B cell (primary cell): ENCODE results near the gene RAD51AP2. TPM values are rescaled to one million over a fixed set of nuclear protein-coding genes. Genes with fewer than 3 reads are reported as not detected.

ENCODE experiments used
- ATAC-seq: fragments of 200-7000 bp; cut with Tn5 transposase; one replicate; pipeline ENCODE4 v1.10.0; 2021; ENCODE audit warnings: low read depth, mild to moderate bottlenecking, moderate number of reproducible peaks, moderate library complexity
- CTCF ChIA-PET: fragments of 350-600 bp; sonication (Branson Sonifier 250); formaldehyde crosslinking; loops from one replicate; lab custom pipeline; 2021; ENCODE audit warnings: antibody characterized with exemption, inconsistent platforms; lab: Charles Lee
- POLR2A ChIA-PET: fragments of 350-600 bp; sonication (Branson Sonifier 250); formaldehyde crosslinking; loops from one replicate; lab custom pipeline; 2021; ENCODE audit warnings: antibody characterized with exemption; lab: Charles Lee
- DNase-seq: peaks from one replicate; pipeline ENCODE4 v3.0.0; 2013
- H2AFZ ChIP-seq: 2 replicates; pipeline ENCODE4 v1.6.1; 2012; ENCODE audit warnings: mild to moderate bottlenecking, low read depth, low read length; ENCODE audit not compliant: insufficient read depth, poor library complexity, severe bottlenecking
- H3K27ac ChIP-seq, 2 donors: 1 replicate in 1 of 2; 2 replicates in 1 of 2; pipeline ENCODE4 v1.5.1; 2012 to 2013; ENCODE audit warnings: low read length in 2 of 2, mild to moderate bottlenecking in 2 of 2, moderate library complexity in 1 of 2
- H3K27me3 ChIP-seq, 4 experiments: fragments of 200-600 bp in 1 of 4; sonication (generic) in 1 of 4; replicated peaks in 1 of 4; 1 replicate in 2 of 4; 2 replicates in 2 of 4; pipeline versions ENCODE4 v1.6.1 to v1.7.0; 2013 to 2016; ENCODE audit warnings: low read length in 3 of 4, mild to moderate bottlenecking in 2 of 4, mixed read lengths in 1 of 4, moderate library complexity in 1 of 4; ENCODE audit not compliant: insufficient read depth in 4 of 4, control insufficient read depth in 3 of 4; ENCODE audit errors: control extremely low read depth in 1 of 4
- H3K36me3 ChIP-seq, 2 experiments: replicated peaks in 1 of 2; 1 replicate in 1 of 2; 2 replicates in 1 of 2; pipeline versions ENCODE4 v1.6.1 to v1.7.1; 2013; ENCODE audit warnings: low read length in 1 of 2; ENCODE audit not compliant: insufficient read depth in 2 of 2, control insufficient read depth in 1 of 2; ENCODE audit errors: control extremely low read depth in 1 of 2, extremely low read depth in 1 of 2
- H3K4me1 ChIP-seq, 2 donors: fragments of 200-600 bp in 1 of 2; sonication (generic) in 1 of 2; 1 replicate in 1 of 2; 2 replicates in 1 of 2; pipeline versions ENCODE4 v1.5.1 to v1.6.1; 2013 to 2017; ENCODE audit warnings: low read length in 2 of 2; ENCODE audit not compliant: control insufficient read depth in 2 of 2, insufficient read depth in 2 of 2
- H3K4me2 ChIP-seq: replicated peaks from 2 replicates; pipeline ENCODE3; 2012; ENCODE audit warnings: mild to moderate bottlenecking, low read depth, low read length; ENCODE audit not compliant: poor library complexity, severe bottlenecking
- H3K4me3 ChIP-seq, 5 experiments: fragments of 200-600 bp in 1 of 5; sonication (generic) in 1 of 5; 1 replicate in 3 of 5; 2 replicates in 2 of 5; pipeline versions ENCODE4 v1.5.1 to v1.7.0; 2011 to 2016; ENCODE audit warnings: low read length in 4 of 5, mild to moderate bottlenecking in 4 of 5, low read depth in 2 of 5, control low read depth in 1 of 5, moderate library complexity in 1 of 5; ENCODE audit not compliant: insufficient read depth in 1 of 5; ENCODE audit errors: control extremely low read depth in 1 of 5, extremely low read depth in 1 of 5
- H3K79me2 ChIP-seq: fragments of 200-600 bp; sonication (generic); one replicate; pipeline ENCODE4 v1.6.0; 2016; ENCODE audit warnings: low read length; ENCODE audit not compliant: control insufficient read depth, insufficient read depth
- H3K9ac ChIP-seq: fragments of 200-600 bp; sonication (generic); 2 replicates; pipeline ENCODE4 v1.6.1; 2017; ENCODE audit warnings: mild to moderate bottlenecking, low read length, moderate library complexity
- H3K9me3 ChIP-seq, 3 donors: one replicate each; pipeline versions ENCODE4 v1.6.1 to v1.7.1; 2013; ENCODE audit warnings: low read length in 2 of 3; ENCODE audit not compliant: control insufficient read depth in 2 of 3, insufficient read depth in 1 of 3; ENCODE audit errors: control extremely low read depth in 1 of 3
- H4K20me1 ChIP-seq: 2 replicates; pipeline ENCODE4 v1.6.0; 2012; ENCODE audit warnings: mild to moderate bottlenecking, low read length; ENCODE audit not compliant: insufficient read depth, control insufficient read depth, poor library complexity, severe bottlenecking
- H3K27ac Mint-ChIP-seq: one replicate; pipeline ENCODE4 v1.8.0; 2021; ENCODE audit warnings: mixed read lengths
- H3K27me3 Mint-ChIP-seq: one replicate; pipeline ENCODE4 v1.8.0; 2021; ENCODE audit warnings: mixed read lengths
- H3K4me1 Mint-ChIP-seq: one replicate; pipeline ENCODE4 v1.8.0; 2021; ENCODE audit warnings: mixed read lengths
- H3K4me3 Mint-ChIP-seq: one replicate; pipeline ENCODE4 v1.8.0; 2021; ENCODE audit warnings: mixed read lengths
- H3K9me3 Mint-ChIP-seq: one replicate; pipeline ENCODE4 v1.8.0; 2022; ENCODE audit warnings: mixed read lengths; ENCODE audit not compliant: insufficient read depth
- EZH2 ChIP-seq: IDR thresholded peaks from 2 replicates; pipeline ENCODE4 v1.6.1; 2012; ENCODE audit warnings: borderline replicate concordance, low read depth, mild to moderate bottlenecking, moderate library complexity, low read length; ENCODE audit not compliant: insufficient read depth, poor library complexity, severe bottlenecking
- WGBS: methylation state at CpG from one replicate; pipeline ENCODE4 v1.1.5; 2013; ENCODE audit warnings: missing lambda C conversion rate; ENCODE audit not compliant: insufficient coverage; 5-methylcytosine and 5-hydroxymethylcytosine counted together
- intact Hi-C: fragments of 100-400 bp; cut with micrococcal nuclease; formaldehyde crosslinking; loops from one replicate; pipeline ENCODE4 v1.10.0; 2022
- polyA plus RNA-seq: library from polyadenylated mRNA; depleted of rRNA; stranded (reverse); fragments of >200 nt; gene quantifications from 2 replicates; pipeline ENCODE4 v1.2.3, GENCODE V29; 2012
- total RNA-seq, 2 donors: library from RNA; stranded (reverse); fragments of 120-200 nt in 1 of 2; gene quantifications; 1 replicate in 1 of 2; 2 replicates in 1 of 2; pipeline versions ENCODE4 v1.2.3 to v1.2.4, GENCODE V29; 2013 to 2022
- TF ChIP-seq, protein P1 (sequence below): fragments of 200-600 bp; IDR thresholded peaks from one replicate; pipeline ENCODE4 v1.8.0; 2022; ENCODE audit warnings: antibody characterized with exemption, mild to moderate bottlenecking

The RAD51AP2 gene
- total and polyA plus RNA-seq, 2 donors (not counting 1 experiment from before 2014, with no cell fraction given): not detected

- H3K4me1 ChIP-seq: peaks cover 11 to 12% of the 10 kb centered on the region in 2 donors
- no peaks in the 10 kb centered on the region for H4K20me1 ChIP-seq
- DNase-seq (no peak), ATAC-seq (no peak)
- no peak overlapping the region for H3K4me3 Mint-ChIP-seq
- no peak overlapping the region for H3K9ac ChIP-seq
- no peak overlapping the region for H3K27ac ChIP-seq
- peaks cover 0 to 3% (median 2%) of the 10 kb centered on the region in 3 donors for H3K9me3 ChIP-seq
- TF ChIP-seq, protein P1, sequence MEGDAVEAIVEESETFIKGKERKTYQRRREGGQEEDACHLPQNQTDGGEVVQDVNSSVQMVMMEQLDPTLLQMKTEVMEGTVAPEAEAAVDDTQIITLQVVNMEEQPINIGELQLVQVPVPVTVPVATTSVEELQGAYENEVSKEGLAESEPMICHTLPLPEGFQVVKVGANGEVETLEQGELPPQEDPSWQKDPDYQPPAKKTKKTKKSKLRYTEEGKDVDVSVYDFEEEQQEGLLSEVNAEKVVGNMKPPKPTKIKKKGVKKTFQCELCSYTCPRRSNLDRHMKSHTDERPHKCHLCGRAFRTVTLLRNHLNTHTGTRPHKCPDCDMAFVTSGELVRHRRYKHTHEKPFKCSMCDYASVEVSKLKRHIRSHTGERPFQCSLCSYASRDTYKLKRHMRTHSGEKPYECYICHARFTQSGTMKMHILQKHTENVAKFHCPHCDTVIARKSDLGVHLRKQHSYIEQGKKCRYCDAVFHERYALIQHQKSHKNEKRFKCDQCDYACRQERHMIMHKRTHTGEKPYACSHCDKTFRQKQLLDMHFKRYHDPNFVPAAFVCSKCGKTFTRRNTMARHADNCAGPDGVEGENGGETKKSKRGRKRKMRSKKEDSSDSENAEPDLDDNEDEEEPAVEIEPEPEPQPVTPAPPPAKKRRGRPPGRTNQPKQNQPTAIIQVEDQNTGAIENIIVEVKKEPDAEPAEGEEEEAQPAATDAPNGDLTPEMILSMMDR: no peak
- TF ChIP-seq EZH2: no peak
- H3K36me3 ChIP-seq: no peaks in the 10 kb centered on the region
- no peaks in the 10 kb centered on the region for H3K9me3 Mint-ChIP-seq
- no peak overlapping the region for H2AFZ ChIP-seq
- no peak overlapping the region for H3K27ac Mint-ChIP-seq
- CTCF ChIA-PET: no interaction called here
- H3K4me2 ChIP-seq: no peak overlapping the region
- H3K27me3 ChIP-seq: peaks cover 0 to 18% (median 7%) of the 10 kb centered on the region in 4 experiments
- no peaks in the 10 kb centered on the region for H3K79me2 ChIP-seq
- whole genome bisulfite sequencing: 100% methylated on average over 1 of the region's 6 CpGs
- POLR2A ChIA-PET: no interaction called here
- peaks cover 10% of the 10 kb centered on the region for H3K4me1 Mint-ChIP-seq
- no peak overlapping the region for H3K4me3 ChIP-seq
- intact Hi-C loops: no loop called here
- peaks cover 45% of the 10 kb centered on the region for H3K27me3 Mint-ChIP-seq
Measured at GRCh38 chr2:17522303-17522702, 4.1 kb upstream of the RAD51AP2 start.

GRCh38 chr2:17521621-17522020 is 3.4 kb upstream of the RAD51AP2 start:
- TF ChIP-seq, protein P1: no peak
- TF ChIP-seq EZH2: no peak
- CTCF ChIA-PET: no interaction called here
- Histone ChIP-seq H3K27me3 (peaks cover 0 to 20% (median 7%) of the 10 kb centered on the region in 4 experiments), H3K9me3 (peaks cover 0 to 3% (median 3%) of the 10 kb centered on the region in 3 donors), H2AFZ (no peak overlapping the region), H3K4me3 (no peak overlapping the region), H4K20me1 (no peaks in the 10 kb centered on the region), H3K36me3 (no peaks in the 10 kb centered on the region), H3K9ac (no peak overlapping the region), H3K4me2 (no peak overlapping the region), H3K27ac (no peak overlapping the region), H3K79me2 (no peaks in the 10 kb centered on the region), H3K4me1 (peaks cover 11 to 12% of the 10 kb centered on the region in 2 donors)
- POLR2A ChIA-PET: no interaction called here
- no peak for DNase-seq
- intact Hi-C loops: no loop called here
- no peaks in the 10 kb centered on the region for H3K9me3 Mint-ChIP-seq
- no peak overlapping the region for H3K27ac Mint-ChIP-seq
- ATAC-seq: no peak
- no peak overlapping the region for H3K4me3 Mint-ChIP-seq
- H3K4me1 Mint-ChIP-seq: peaks cover 11% of the 10 kb centered on the region
- WGBS: no CpG with 5 or more reads among the region's 2 CpGs
- peaks cover 40% of the 10 kb centered on the region for H3K27me3 Mint-ChIP-seq
